TTC549 (cell line): ENCODE data around the gene ZSCAN26.
"Not testable (repeated sequence)": the region's sequence is repeated elsewhere in the genome, so short reads cannot be mapped to it uniquely, and the experiment has no call there.

Experiments used
- FAIRE-seq: peaks from 2 replicates; lab custom pipeline; 2012; peaks lifted over from hg19 to GRCh38; lab: Jason Lieb, UNC

ZSCAN26 gene

DNA sequence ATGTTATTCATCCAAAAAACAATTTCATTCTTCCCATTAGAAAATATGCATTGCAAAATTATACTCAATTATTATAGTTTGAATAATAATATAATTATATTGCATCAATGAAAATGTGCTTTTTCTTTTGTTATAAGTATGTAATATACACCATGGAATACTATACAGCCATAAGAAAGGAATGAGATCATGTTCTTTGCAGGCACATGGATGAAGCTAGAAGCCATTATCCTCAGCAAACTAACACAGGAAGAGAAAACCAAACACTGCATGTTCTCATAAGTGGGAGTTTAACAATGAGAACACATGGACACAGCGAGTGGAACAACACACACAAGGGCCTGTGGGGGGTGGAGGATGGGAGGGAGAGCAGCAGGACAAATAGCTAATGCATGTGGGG, 9.9 kb upstream of the ZSCAN26 start:
- FAIRE-seq, result no peak

DNA sequence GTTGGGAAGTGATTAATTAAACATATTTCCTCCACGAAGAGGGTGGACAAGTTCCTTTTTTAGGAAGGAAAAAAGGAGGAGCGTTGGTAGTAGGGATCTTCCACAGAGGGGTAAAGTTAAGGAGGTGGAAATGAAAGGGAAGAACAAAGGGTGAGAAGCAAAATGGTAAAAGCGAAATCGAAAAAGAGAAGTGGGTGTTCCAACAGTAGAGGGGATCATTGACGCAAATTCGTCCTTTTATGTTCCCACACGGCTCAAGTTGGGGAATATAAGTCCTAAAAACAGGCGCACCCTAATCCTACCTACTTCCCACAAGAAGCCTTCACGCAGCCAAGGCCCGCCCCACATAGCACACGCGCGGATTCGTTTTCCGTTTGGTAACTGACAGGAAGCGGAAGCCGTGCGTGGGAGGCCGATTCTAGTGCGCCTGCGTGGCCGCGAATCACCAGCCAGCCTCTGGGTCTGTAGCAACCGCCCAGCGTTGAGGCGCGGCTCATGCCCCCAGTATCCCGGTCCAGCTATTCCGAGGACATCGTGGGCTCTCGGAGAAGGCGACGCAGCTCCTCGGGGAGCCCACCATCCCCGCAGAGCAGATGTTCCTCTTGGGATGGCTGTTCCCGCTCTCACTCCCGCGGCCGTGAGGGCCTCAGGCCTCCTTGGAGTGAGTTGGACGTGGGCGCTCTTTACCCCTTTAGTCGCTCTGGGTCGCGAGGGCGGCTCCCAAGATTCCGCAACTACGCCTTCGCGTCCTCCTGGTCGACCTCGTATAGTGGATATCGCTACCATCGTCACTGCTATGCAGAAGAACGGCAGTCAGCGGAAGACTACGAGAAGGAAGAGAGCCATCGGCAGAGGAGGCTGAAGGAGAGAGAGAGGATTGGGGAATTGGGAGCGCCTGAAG, 7.8 kb upstream of the ZSCAN26 start, which contains the start of gene NKAPL:
Gene NKAPL (plus strand): TSS at position 421 of the 901 bp plus-strand sequence. CDS start 75 bp downstream, at position 496.
- no peak for FAIRE-seq

DNA sequence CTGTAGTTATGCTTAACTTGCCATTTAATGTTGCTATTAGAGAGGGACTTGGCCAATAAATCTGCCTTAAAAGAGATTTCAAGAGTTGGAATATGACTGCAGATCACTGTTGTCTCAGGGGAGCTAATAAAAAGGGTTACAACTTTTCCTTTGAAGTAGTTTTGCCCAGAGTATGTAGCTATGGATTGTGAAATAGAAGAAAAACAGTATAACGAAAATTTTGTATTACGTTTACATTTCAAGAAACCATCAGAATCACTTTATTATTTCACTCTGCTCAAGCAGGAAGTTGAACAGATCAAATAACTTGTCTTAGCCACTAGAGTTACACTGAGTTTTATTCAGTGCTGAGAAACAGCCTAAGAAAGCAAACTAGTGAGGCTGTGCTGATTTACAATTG, 3.0 kb upstream of the ZSCAN26 start:
- no peak for FAIRE-seq

DNA sequence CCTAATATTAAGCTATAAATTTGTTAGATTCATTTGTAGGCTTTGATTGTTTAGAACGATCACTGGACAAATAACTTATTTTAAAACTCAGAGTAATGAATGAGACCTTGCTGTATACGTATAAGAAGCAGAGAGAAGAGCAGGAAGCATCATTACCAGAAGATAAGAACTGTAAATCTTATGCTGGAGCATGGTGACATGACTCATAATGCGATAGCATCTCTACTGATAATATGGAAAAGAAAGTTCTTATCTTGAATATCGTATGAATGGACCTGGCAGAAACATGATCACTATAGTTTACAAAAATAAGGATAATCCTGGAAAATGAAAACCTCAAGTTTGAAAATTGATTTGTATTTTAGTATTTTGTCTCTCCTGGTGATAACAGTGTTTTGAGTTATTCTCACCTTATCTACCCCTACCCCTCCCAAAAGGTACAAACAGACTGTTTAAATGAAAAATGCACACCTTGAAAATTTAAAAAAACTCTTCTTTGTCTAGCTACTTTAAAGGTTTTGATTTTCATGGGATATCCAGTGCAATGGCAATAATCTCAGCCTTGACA, 2.0 kb upstream of the ZSCAN26 start:
- no peak for FAIRE-seq

DNA sequence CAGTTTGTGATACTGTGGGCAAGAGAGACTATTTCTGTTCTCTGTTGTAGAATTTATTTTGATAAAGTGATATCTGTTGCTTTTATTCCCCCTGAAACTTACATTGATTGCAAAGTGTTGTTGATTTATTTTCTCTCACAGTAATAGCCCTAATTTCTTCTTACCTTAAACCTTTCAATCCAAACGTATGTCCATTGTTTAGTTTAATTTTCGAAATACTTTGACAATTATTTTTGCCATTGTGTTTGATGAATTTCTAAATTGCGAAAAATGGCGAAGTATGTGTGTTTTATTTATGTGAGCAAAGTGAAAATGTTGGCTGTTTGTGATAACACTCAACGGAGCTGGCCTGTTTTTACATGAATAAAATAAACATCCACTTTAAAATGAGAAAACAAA, 381 bp upstream of the ZSCAN26 start:
- FAIRE-seq, result no peak

DNA sequence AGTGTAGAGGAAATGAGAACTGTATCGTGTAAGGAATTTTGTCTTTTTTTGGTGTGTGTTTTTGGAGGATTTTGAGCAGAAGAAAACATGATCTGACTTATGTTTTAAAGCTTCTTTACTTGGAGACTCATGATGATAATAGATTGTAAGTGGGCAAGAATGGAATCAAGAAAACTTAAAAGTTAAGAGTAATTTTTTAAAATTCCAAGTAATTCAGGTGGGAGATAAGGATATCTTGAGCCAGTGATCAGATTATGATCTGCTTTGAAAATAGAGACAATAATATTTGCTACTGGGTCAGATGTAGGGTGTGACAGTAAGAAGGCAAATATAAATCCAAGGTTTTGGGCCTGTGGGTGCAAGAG, 734 bp downstream of the ZSCAN26 start:
- no peak for FAIRE-seq

DNA sequence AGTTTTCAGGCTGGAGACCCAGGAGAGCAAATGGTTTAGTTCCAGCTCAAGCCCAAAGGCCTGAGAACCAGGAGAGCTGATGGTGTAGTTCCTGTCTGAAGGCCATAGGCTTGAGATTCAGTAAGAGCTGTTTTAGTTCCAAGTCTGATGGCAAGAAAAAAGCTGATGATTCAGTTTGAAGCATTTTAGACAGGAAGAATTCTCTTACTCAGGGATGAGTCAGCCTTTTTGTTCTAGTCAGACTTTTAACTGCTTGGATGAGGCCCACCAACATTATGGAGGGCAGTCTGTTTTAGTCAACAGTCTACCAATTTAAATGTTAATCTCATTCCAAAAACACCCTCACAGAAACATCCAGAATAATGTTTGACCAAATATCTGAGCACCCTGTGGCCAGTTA, 2.5 kb downstream of the ZSCAN26 start:
- FAIRE-seq, result no peak

DNA sequence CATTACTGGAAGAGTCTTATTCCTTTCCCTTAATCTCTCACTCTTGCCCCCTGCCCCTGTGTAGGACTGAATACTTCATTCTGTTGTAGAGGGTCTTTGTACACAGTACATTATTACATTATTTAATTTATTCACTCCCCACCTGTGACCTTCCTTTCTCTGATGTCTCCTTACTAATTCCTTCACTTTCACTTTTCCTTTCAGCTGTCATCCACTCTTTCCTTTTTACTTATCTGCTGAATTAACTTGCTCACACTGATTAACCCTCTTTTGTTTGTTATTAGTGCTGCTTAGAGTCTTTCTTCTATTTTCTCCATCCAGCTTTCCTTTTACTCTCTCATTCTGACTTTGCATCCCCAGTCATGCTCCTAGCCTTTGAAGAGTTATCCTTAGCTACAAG, 7.9 kb downstream of the ZSCAN26 start:
- FAIRE-seq, result no peak

DNA sequence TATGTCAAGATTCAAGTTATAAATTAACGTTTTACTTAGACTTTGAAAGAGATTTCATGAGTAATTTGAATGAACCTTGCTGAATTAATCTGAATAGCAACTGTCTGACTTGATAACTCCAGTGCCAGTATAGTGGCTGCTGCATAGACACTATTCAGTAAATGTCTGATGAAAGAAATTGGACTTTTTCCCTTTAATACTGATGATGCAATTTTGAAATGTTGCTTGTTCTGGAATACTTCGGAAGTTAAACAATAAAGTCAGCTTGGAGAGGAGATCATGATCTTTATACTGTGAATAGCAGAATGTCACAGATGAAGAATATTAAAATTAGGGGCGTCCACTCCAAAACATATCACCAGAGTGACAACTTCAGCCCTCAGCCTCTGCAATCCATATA, 10.8 kb downstream of the ZSCAN26 start:
- no peak for FAIRE-seq

DNA sequence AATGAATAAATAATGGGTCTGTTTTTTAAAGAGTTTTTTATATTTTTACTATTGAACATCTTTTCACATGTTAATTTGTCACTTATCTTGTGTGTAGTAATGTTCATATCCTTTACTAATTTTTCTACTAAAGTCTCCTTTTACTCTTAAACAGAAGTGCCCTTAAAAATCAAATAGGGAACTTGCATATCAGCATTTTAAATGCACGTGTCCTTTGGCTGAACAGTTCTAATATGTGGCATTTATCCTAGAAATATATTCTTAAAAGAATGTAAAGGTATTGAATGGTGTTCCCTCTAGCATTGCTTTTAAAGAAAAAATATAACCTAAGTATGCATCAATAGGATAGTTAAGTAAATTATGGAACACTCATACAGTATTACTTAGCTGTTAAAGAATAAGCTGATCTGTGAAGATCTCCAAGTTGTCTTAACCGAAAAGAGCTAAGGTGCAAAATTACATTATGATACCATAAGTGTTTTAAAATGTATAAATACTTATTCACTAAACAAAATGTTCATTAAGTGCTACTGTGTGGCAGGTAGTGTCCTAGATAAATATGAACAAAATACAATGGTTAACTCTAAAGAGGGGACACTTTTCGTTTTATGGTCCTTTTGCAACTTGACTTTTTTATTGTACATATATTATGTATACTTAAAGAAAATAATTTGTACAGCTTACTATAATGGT, 13.8 kb downstream of the ZSCAN26 start:
- no peak for FAIRE-seq

DNA sequence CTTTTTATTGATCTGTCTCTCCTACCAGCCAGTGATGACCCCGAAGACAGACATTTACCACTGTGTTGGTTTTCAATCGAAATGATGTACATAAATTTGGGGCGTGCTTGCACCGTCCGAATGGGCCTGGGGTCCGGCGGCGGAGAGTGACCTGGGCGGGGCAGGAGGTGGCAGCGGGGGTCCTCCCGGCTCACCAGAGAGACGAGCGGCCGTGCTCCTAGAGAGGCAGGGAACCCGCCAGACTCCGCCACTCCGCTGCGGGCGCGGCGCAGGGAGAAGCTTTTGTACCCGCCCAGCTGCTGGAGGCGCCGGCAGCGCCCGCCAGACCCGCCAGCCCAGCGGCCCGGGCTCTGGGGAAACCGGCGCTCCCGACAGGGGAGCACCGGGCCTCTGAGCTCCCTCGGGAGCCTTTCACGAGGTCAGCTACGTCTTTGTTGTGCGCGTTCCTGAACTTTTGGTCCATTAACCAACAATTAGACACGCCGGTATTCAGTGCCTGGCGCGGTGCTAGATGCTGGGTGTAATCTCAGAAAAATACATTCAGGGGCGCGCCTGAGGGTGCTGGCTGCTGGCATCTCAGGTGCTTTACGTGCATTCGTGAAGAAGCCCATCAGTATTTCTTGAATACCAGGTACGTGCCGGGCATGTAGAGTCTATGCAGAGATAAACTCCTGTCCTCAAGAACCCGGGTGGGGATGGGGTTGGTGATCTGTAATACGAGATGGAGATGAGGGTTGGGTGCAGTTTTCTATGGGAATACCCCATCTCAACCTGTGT, 14.5 kb downstream of the ZSCAN26 start, which contains the start of gene PGBD1:
Gene PGBD1 (plus strand): TSS at position 285 of the 777 bp plus-strand sequence. CDS start 2,242 bp downstream, outside the sequence.
- FAIRE-seq, result no peak

DNA sequence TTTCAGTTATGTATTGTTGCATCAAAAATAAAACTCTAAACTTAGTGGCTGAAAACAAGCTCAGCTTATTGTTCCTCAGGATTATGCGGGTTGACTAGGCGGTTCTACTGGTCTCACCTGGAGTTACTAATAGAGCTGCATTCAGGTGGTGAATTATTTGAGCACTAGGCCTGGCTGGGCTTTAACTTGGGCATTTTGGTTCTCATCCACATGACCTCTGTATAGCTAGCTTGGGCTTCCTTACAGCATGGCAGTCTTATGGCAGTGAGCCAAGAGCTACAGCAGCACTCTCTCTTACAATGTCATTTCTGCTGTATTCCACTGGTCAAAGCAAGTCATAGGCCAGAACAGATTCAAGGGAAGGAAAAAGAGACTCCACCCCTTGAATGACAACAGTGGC, 16.0 kb downstream of the ZSCAN26 start:
- no peak for FAIRE-seq

DNA sequence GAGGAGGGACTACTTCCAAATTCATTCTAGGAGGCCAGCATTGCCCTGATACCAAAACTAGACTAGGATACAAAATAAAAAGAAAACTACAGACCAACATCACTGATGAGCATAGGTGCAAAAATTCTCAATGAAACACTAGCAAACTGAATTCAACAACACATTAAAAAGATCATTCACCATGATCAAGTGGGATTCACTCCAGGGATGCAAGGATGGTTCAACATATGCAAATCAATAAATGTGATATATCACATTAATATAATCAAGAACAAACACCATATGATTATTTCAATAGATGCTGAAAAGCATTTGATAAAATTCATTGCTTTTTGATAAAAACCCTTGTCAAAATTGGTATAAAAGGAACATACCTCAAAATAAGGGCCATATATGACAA, 24.6 kb downstream of the ZSCAN26 start:
- FAIRE-seq, result no peak

DNA sequence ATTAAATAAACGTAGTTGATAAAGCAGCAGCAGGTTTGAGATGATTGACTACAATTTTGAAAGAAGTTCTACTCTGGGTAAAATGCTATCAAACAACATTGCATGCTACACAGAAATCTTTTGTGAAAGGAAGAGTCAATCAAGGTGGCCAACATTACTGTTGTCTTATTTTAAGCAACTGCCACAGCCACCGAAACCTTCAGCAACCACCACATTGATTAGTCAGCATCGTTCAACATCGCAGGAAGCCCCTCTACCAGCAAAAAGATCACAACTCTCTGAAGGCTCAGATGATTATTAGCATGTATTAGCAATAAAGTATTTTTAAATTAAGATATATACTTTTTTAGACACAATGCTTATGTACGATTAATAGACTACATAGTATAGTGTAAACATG, 28.4 kb downstream of the ZSCAN26 start:
- no peak for FAIRE-seq

DNA sequence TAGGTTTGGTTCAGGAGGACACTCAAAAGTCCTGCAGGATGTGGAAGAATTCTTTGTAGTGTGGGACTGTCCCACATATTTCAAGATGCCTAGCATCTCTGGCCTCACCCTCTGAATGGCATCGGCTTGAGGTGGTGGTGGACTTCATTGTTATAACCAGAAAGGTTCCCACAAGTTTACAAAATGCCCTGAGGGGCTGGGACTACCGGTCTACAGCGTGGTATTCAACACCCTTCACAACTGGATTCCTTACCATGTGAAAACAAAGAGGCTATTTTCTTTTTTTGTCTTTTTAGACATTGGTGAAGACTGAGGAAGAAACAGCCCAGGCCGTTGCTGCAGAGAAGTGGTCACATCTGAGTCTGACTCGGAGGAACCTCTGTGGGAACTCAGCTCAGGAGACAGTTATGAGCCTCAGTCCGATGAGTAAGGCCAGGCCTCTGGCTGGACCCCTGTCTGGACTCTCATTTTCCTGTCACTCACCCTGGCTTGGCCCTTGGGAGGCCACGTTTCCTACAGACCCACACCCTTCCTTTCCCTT, 29.6 kb downstream of the ZSCAN26 start:
- no peak for FAIRE-seq

DNA sequence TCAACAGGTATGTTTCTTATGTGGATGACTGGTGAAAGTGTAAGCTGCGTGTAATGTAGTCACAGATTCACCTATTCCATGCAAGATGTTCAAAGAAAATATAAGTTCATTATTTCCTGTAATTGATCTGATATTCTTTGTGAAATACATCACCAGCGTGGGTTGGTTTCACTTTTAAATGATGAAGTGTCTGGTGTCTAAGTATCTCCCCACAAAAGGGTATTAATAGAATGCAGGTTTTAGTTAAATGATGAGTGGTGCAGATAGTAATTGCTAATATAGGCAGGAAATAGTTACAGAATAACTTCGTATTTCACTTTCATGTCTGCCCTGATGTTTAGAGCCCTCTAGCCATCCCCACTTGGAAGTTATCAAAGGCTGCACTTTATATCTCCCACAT, 36.6 kb downstream of the ZSCAN26 start:
- no peak for FAIRE-seq

DNA sequence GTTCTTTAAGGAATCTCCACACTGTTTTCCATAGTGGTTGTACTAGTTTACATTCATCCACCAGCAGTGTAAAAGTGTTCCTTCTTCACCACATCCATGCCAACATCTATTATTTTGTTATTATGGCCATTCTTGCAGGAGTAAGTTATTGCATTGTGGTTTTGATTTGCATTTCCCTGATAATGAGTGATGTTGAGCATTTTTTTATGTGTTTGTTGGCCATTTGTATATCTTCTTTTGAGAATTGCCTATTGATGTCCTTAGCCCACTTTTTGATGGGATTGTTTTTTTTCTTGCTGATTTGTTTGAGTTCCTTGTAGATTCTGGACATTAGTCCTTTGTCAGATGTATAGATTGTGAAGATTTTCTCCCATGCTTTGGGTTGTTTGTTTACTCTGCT, 39.4 kb downstream of the ZSCAN26 start:
- FAIRE-seq, result not testable (repeated sequence)

DNA sequence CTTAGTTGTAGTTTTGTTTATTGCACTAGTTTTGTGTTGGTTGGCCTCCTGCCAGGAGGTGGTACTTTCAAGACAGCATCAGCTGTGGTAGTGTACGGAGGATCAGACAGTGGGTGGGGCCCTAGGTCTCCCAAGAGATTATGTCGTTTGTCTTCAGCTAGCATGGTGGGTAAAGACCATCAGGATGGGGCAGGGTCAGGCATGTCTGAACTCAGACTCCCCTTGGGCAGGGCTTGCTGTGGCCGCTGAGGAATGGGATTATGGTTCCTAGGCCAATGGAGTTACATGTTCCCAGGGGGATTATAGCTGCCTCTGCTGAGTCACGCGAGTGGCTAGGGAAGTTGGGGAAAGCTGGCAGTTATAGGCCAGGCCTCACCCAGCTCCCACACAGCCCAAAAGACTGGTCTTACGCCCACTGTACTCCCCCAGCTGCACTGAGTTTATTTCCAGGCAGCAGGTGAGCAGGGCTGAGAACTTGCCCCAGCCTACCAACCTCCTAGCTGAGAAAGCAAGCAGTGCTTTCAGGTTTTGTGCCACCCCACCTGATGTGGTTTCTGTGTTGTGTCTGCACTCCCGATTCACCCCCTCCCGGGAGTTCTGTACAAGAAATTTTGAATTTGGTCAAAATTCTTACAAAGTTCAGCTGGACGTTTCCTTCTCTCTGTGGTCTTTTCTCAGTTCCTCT, 44.3 kb downstream of the ZSCAN26 start:
- no peak for FAIRE-seq

DNA sequence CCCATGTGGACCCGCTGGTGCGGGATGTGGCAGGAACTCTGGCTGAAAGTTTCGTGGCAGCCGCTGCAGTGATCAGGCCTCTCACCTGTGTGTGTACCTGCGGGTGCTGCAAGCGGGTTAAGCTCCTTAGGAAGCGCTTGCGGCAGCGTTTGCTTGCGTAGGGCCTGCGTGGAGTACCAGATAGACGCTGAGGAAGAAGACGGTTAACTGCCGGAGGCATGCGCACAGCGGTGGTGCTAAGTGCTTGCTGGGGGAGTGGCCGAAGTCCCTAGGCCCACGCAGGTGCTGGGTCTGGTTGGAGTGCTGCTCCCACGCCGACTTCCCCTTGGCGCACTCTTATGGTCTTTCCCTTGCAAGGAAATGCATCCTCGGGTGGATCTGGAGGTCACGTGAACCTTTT, 46.0 kb downstream of the ZSCAN26 start:
- no peak for FAIRE-seq

DNA sequence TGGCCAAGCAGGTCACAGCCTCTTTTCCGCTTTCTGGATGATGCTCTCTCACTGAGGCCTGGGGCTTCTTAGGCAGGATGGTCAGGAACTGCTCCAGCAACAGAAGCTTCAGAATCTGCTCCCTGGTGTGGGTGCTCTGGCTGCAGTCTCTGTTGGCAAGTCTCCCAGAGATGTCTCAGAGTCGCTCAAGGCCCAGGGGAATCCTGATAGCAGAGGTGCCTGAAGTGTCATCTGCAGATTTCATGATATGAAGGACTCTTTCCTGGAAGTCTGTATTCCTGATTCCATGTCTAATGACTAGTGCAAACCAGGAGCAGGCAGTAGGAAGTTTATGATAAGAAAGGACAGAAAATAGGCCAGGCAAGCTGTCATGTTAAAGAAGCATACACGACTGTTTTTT, 48.7 kb downstream of the ZSCAN26 start:
- FAIRE-seq, result no peak

DNA sequence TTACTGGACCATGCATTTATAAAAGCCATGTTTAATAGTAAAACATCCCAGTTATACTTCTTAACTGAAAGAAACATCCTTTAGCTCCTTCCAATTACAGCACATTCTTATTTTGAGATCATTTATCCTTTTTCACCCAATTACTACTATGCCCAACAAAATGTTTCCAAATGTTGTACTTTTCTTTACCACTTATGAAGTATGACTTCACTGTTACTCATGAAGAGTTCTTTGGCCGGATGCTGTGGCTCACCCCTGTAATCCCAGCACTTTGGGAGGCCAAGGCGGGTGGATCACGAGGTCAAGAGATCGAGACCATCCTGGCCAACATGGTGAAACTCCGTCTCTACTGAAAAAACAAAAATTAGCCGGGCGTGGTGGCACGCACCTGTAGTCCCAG, 50.9 kb downstream of the ZSCAN26 start:
- FAIRE-seq, result not testable (repeated sequence)

DNA sequence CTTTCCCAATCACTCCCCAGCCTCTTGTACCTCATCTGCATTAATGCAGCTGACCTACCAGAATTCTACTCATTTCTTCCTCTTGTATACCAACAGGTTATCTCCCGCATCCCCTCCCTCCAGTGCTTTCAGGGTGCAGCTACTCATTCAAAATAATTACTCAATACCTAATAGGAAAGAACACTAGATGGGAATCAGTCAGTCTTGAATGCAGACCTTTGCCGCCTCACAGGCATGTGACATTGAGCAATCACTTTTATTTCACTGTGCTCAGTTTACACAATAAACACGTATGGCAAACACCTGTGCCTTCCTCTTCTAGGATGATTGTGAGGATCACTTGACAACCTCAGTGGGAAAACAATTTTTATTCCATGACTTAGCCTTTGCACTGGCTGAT, 55.7 kb downstream of the ZSCAN26 start:
- FAIRE-seq, result no peak
